ENCODE results near the gene ZNF521. TPM values are rescaled to one million over a fixed set of nuclear protein-coding genes. Genes with fewer than 3 reads are reported as not detected.

The ZNF521 gene
- total RNA-seq, 1 experiment from 2014 or later, result not detected

GRCh38 chr18:25140962-25141308 lies 211.0 kb downstream of the ZNF521 start:
- no TSS peak for BruUV-seq (replicated peaks)
- ChIA-PET POLR2A (ENCODE audit: unreplicated experiment) (no interaction called here), CTCF (no interaction called here)
- H3K9me3 ChIP-seq (ENCODE audit: insufficient read depth, low read depth), result no peaks in the 10 kb centered on the region
- H3K79me2 ChIP-seq (ENCODE audit: low read depth), result no peaks in the 10 kb centered on the region
- H3K9me2 ChIP-seq (ENCODE audit: insufficient read depth), result no peaks in the 10 kb centered on the region
- intact Hi-C loops (cut with micrococcal nuclease; ENCODE audit: unreplicated experiment), result no loop called here
- H3F3A ChIP-seq (ENCODE audit: insufficient read depth, low read depth), result no peaks in the 10 kb centered on the region
- no peak overlapping the region for H3K4me2 ChIP-seq
- H3K4me3 ChIP-seq, result no peak overlapping the region
- no peak overlapping the region for H3K27ac ChIP-seq
- no peak overlapping the region for H2AFZ ChIP-seq
- no peaks in the 10 kb centered on the region for H3K36me3 ChIP-seq (ENCODE audit: low read depth)
- no peaks in the 10 kb centered on the region for H3K4me1 ChIP-seq (replicated peaks; ENCODE audit: insufficient read depth)
- H4K20me1 ChIP-seq (ENCODE audit: insufficient read depth), result no peaks in the 10 kb centered on the region
- TF ChIP-seq, protein P1, sequence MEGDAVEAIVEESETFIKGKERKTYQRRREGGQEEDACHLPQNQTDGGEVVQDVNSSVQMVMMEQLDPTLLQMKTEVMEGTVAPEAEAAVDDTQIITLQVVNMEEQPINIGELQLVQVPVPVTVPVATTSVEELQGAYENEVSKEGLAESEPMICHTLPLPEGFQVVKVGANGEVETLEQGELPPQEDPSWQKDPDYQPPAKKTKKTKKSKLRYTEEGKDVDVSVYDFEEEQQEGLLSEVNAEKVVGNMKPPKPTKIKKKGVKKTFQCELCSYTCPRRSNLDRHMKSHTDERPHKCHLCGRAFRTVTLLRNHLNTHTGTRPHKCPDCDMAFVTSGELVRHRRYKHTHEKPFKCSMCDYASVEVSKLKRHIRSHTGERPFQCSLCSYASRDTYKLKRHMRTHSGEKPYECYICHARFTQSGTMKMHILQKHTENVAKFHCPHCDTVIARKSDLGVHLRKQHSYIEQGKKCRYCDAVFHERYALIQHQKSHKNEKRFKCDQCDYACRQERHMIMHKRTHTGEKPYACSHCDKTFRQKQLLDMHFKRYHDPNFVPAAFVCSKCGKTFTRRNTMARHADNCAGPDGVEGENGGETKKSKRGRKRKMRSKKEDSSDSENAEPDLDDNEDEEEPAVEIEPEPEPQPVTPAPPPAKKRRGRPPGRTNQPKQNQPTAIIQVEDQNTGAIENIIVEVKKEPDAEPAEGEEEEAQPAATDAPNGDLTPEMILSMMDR (conservative IDR thresholded peaks at IDR 0.05), result no peak
- TF ChIP-seq EZH2 (IDR thresholded peaks at IDR 0.05; ENCODE audit: low read depth), result no peak
- no peak for DNase-seq
- peaks cover 6% of the 10 kb centered on the region; the same call in 1 of the 2 replicates for H3K27me3 ChIP-seq (ENCODE audit: insufficient read depth, low read depth)

GRCh38 chr18:25140124-25140961 lies 211.6 kb downstream of the ZNF521 start:
- H3K4me3 ChIP-seq, result no peak overlapping the region
- TF ChIP-seq EZH2 (IDR thresholded peaks at IDR 0.05; ENCODE audit: low read depth), result no peak
- TF ChIP-seq, protein P1 (conservative IDR thresholded peaks at IDR 0.05), result no peak
- ChIA-PET POLR2A (ENCODE audit: unreplicated experiment) (no interaction called here), CTCF (no interaction called here)
- no peaks in the 10 kb centered on the region for H3K9me2 ChIP-seq (ENCODE audit: insufficient read depth)
- no peaks in the 10 kb centered on the region for H4K20me1 ChIP-seq (ENCODE audit: insufficient read depth)
- H3K36me3 ChIP-seq (ENCODE audit: low read depth), result no peaks in the 10 kb centered on the region
- no peaks in the 10 kb centered on the region for H3K79me2 ChIP-seq (ENCODE audit: low read depth)
- no peaks in the 10 kb centered on the region for H3F3A ChIP-seq (ENCODE audit: insufficient read depth, low read depth)
- H2AFZ ChIP-seq, result no peak overlapping the region
- H3K27ac ChIP-seq, result no peak overlapping the region
- no peaks in the 10 kb centered on the region for H3K4me1 ChIP-seq (replicated peaks; ENCODE audit: insufficient read depth)
- intact Hi-C loops (cut with micrococcal nuclease; ENCODE audit: unreplicated experiment), result no loop called here
- no peak overlapping the region for H3K4me2 ChIP-seq
- no TSS peak for BruUV-seq (replicated peaks)
- no peak for DNase-seq
- peaks cover 6% of the 10 kb centered on the region; the same call in 1 of the 2 replicates for H3K27me3 ChIP-seq (ENCODE audit: insufficient read depth, low read depth)
- no peaks in the 10 kb centered on the region for H3K9me3 ChIP-seq (ENCODE audit: insufficient read depth, low read depth)

DNA sequence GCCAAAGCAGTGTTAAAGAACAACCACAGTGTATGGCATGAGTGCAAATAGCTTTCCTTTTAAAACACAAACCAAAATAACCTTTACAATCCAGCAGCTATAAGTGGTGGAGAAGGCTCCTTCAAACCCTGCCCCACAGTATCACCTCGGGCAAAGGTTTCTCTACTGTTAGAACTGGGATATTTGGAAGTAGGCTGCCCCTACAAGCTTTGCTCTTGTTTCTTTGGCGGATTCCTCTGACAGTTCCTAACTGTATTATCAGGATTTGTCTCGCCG lies 214.8 kb downstream of the ZNF521 start:
- H2AFZ ChIP-seq, result no peak overlapping the region
- no peak overlapping the region for H3K27ac ChIP-seq
- no peaks in the 10 kb centered on the region for H3K9me3 ChIP-seq (ENCODE audit: insufficient read depth, low read depth)
- no peaks in the 10 kb centered on the region for H3K9me2 ChIP-seq (ENCODE audit: insufficient read depth)
- peaks cover 6% of the 10 kb centered on the region; the same call in 1 of the 2 replicates for H3K27me3 ChIP-seq (ENCODE audit: insufficient read depth, low read depth)
- ChIA-PET CTCF (no interaction called here), POLR2A (ENCODE audit: unreplicated experiment) (no interaction called here)
- TF ChIP-seq, protein P1 (conservative IDR thresholded peaks at IDR 0.05), result no peak
- no peak for TF ChIP-seq EZH2 (IDR thresholded peaks at IDR 0.05; ENCODE audit: low read depth)
- H3K79me2 ChIP-seq (ENCODE audit: low read depth), result no peaks in the 10 kb centered on the region
- DNase-seq, result no peak
- H3F3A ChIP-seq (ENCODE audit: insufficient read depth, low read depth), result no peaks in the 10 kb centered on the region
- no peaks in the 10 kb centered on the region for H4K20me1 ChIP-seq (ENCODE audit: insufficient read depth)
- H3K4me2 ChIP-seq, result no peak overlapping the region
- no TSS peak for BruUV-seq (replicated peaks)
- H3K36me3 ChIP-seq (ENCODE audit: low read depth), result no peaks in the 10 kb centered on the region
- intact Hi-C loops (cut with micrococcal nuclease; ENCODE audit: unreplicated experiment), result no loop called here
- no peaks in the 10 kb centered on the region for H3K4me1 ChIP-seq (replicated peaks; ENCODE audit: insufficient read depth)
- no peak overlapping the region for H3K4me3 ChIP-seq

Measured in PC-9 (cell line).